H1 (cell line): Measurements from ENCODE around the gene RWDD3. TPM values are rescaled to one million over a fixed set of nuclear protein-coding genes. Genes with fewer than 3 reads are reported as not detected.

Experiments used
- CEBPB ChIP-seq: IDR thresholded peaks from 2 replicates; pipeline ENCODE4 v1.6.1; 2012; ENCODE audit warnings: low read depth, low read length
- ZNF274 ChIP-seq: IDR thresholded peaks from 2 replicates; pipeline ENCODE4 v1.7.0; 2012; ENCODE audit warnings: low read length, borderline replicate concordance; ENCODE audit errors: extremely low read depth
- polyA plus RNA-seq, 7 experiments: library from polyadenylated mRNA; depleted of rRNA in 3 of 7; stranded (reverse) in 5 of 7; unstranded in 2 of 7; fragments of >200 nt in 5 of 7; fragments of 200-250 nt in 2 of 7; gene quantifications; 1 replicate in 5 of 7; 2 replicates in 1 of 7; 4 replicates in 1 of 7; pipeline versions ENCODE4 v1.2.1 to v1.2.3, GENCODE V29; 2011 to 2013; ENCODE audit warnings: missing spikeins in 2 of 7, mixed read lengths in 2 of 7
- total RNA-seq: library from RNA; stranded (reverse); fragmentation: NEBNext Ultra II Directional; extraction: Animal tissue kit (Norgen Biotek cat#: 25700); gene quantifications from 2 replicates; pipeline ENCODE4 v1.2.1, GENCODE V29; 2021
- TF ChIP-seq, protein P1 (sequence below), 3 experiments: IDR thresholded peaks; 1 replicate in 2 of 3; 2 replicates in 1 of 3; pipeline versions ENCODE4 v1.5.1 to v1.6.1; 2011; ENCODE audit warnings: low read length in 3 of 3, mild to moderate bottlenecking in 3 of 3, inconsistent platforms in 2 of 3, low read depth in 1 of 3, moderate library complexity in 1 of 3; ENCODE audit not compliant: insufficient read depth in 1 of 3; ENCODE audit errors: control extremely low read depth in 1 of 3

Gene RWDD3
- total and polyA plus RNA-seq, 2 of the 8 experiments (the other 6 are each of a cell fraction or from before 2014, with no cell fraction given): 7.9 to 14.5 TPM

DNA sequence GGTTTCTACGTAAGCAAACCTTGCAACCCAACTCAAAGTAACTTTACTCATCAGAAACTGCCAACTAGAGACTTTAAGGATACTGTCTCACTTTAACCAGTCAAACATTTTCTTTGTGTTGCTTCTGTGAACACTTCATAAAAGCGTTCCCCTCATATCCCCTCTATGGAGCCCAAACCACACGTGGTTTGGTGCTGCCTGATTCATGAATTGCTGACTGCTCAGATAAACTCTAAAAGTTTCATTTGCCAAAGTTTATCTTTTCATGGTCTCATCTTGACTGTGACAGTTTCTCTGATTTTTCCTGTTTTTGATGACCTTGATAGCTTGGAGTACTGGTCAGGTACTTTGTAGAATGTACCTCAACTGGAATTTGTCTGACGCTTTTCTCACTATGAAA, 14.6 kb upstream of the RWDD3 start (continued):
- TF ChIP-seq, protein P1, sequence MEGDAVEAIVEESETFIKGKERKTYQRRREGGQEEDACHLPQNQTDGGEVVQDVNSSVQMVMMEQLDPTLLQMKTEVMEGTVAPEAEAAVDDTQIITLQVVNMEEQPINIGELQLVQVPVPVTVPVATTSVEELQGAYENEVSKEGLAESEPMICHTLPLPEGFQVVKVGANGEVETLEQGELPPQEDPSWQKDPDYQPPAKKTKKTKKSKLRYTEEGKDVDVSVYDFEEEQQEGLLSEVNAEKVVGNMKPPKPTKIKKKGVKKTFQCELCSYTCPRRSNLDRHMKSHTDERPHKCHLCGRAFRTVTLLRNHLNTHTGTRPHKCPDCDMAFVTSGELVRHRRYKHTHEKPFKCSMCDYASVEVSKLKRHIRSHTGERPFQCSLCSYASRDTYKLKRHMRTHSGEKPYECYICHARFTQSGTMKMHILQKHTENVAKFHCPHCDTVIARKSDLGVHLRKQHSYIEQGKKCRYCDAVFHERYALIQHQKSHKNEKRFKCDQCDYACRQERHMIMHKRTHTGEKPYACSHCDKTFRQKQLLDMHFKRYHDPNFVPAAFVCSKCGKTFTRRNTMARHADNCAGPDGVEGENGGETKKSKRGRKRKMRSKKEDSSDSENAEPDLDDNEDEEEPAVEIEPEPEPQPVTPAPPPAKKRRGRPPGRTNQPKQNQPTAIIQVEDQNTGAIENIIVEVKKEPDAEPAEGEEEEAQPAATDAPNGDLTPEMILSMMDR (IDR thresholded peaks at IDR 0.05; ENCODE audit: control extremely low read depth in 1 of 3, insufficient read depth in 1 of 3, low read depth in 1 of 3, low read length in 3 of 3): no peak
- TF ChIP-seq CEBPB (no peak), ZNF274 (no peak)
